WTC11 (cell line): ENCODE data around the gene DAW1. TPM values are rescaled to one million over a fixed set of nuclear protein-coding genes. Genes with fewer than 3 reads are reported as not detected.
"Not testable (repeated sequence)": the region's sequence is repeated elsewhere in the genome, so short reads cannot be mapped to it uniquely, and the experiment has no call there.

ENCODE experiments used
- ATAC-seq: fragments of 200-7000 bp; cut with Tn5 transposase; 2 replicates; pipeline ENCODE4 v1.10.0; 2021; ENCODE audit warnings: mild to moderate bottlenecking, moderate library complexity
- CTCF ChIA-PET: fragments of 300-600 bp; sonication (Branson Sonifier 250); formaldehyde crosslinking; loops from one replicate; lab custom pipeline; 2021; ENCODE audit warnings: antibody characterized with exemption; lab: Charles Lee
- POLR2A ChIA-PET: fragments of 350-600 bp; sonication (Branson Sonifier 250); formaldehyde crosslinking; loops from one replicate; lab custom pipeline; 2021; ENCODE audit warnings: antibody characterized with exemption; lab: Charles Lee
- DNase-seq: peaks from one replicate; pipeline ENCODE4 v3.0.0; 2021; ENCODE audit warnings: low spot score
- H3K27ac Mint-ChIP-seq: 2 replicates; pipeline ENCODE4 v1.8.0; 2021; ENCODE audit warnings: mixed read lengths
- H3K27me3 Mint-ChIP-seq: 2 replicates; pipeline ENCODE4 v1.8.0; 2021; ENCODE audit warnings: low read depth, mild to moderate bottlenecking, moderate library complexity, mixed read lengths
- H3K36me3 Mint-ChIP-seq: 2 replicates; pipeline ENCODE4 v1.8.0; 2021; ENCODE audit warnings: mixed read lengths
- H3K4me1 Mint-ChIP-seq: 2 replicates; pipeline ENCODE4 v1.8.0; 2022; ENCODE audit warnings: mixed read lengths
- H3K4me3 Mint-ChIP-seq: 2 replicates; pipeline ENCODE4 v1.8.0; 2021; ENCODE audit warnings: mild to moderate bottlenecking, moderate library complexity, mixed read lengths
- H3K9me3 Mint-ChIP-seq: 2 replicates; pipeline ENCODE4 v1.8.0; 2021; ENCODE audit warnings: mixed read lengths
- ATF6 ChIP-seq: sonication (generic); formaldehyde crosslinking; IDR thresholded peaks from 2 replicates; pipeline ENCODE4 v1.8.1; 2023; ENCODE audit warnings: mild to moderate bottlenecking, missing genetic modification reagents
- CTCF ChIP-seq: fragments of 200-600 bp; IDR thresholded peaks from 2 replicates; pipeline ENCODE4 v1.8.0; 2022; ENCODE audit warnings: antibody characterized with exemption
- E2F1 ChIP-seq: sonication (generic); formaldehyde crosslinking; IDR thresholded peaks from 2 replicates; pipeline ENCODE4 v1.8.0; 2022; ENCODE audit warnings: mild to moderate bottlenecking, missing genetic modification reagents
- ELF4 ChIP-seq: sonication (generic); formaldehyde crosslinking; IDR thresholded peaks from 2 replicates; pipeline ENCODE4 v1.8.1; 2022; ENCODE audit warnings: low read depth, mild to moderate bottlenecking, moderate library complexity, missing genetic modification reagents
- EMX1 ChIP-seq: fragments of 250-450 bp; sonication (Bioruptor Pico); IDR thresholded peaks from 2 replicates; pipeline ENCODE4 v1.8.0; 2021; ENCODE audit warnings: mild to moderate bottlenecking
- GABPB1 ChIP-seq: sonication (generic); formaldehyde crosslinking; IDR thresholded peaks from 2 replicates; pipeline ENCODE4 v1.8.1; 2023; ENCODE audit warnings: mild to moderate bottlenecking, missing genetic modification reagents
- JUN ChIP-seq: sonication (generic); formaldehyde crosslinking; IDR thresholded peaks from 2 replicates; pipeline ENCODE4 v1.8.0; 2023; ENCODE audit warnings: mild to moderate bottlenecking, missing genetic modification reagents
- KAT7 ChIP-seq: sonication (generic); formaldehyde crosslinking; IDR thresholded peaks from 2 replicates; pipeline ENCODE4 v1.8.1; 2023; ENCODE audit warnings: missing genetic modification reagents, mild to moderate bottlenecking, borderline replicate concordance
- SP1 ChIP-seq: sonication (generic); formaldehyde crosslinking; conservative IDR thresholded peaks from 2 replicates; pipeline ENCODE4 v1.8.1; 2022; ENCODE audit warnings: missing genetic modification reagents
- TEAD1 ChIP-seq: sonication (generic); formaldehyde crosslinking; IDR thresholded peaks from 2 replicates; pipeline ENCODE4 v1.8.0; 2022; ENCODE audit warnings: mild to moderate bottlenecking, missing genetic modification reagents
- ZBTB43 ChIP-seq: sonication (generic); formaldehyde crosslinking; IDR thresholded peaks from 2 replicates; pipeline ENCODE4 v1.8.1; 2023; ENCODE audit warnings: mild to moderate bottlenecking, missing genetic modification reagents
- ZNF219 ChIP-seq: sonication (generic); formaldehyde crosslinking; IDR thresholded peaks from 2 replicates; pipeline ENCODE4 v1.8.0; 2023; ENCODE audit warnings: missing genetic modification reagents, mild to moderate bottlenecking, borderline replicate concordance
- ZNF416 ChIP-seq: fragments of 250-450 bp; sonication (Bioruptor Pico); IDR thresholded peaks from 2 replicates; pipeline ENCODE4 v1.9.0; 2021; ENCODE audit warnings: mild to moderate bottlenecking, inconsistent platforms
- total RNA-seq: library from RNA; stranded (reverse); gene quantifications from 3 replicates; pipeline ENCODE4 v1.2.3, GENCODE V29; 2021
- TF ChIP-seq, protein P1 (sequence below): sonication (generic); formaldehyde crosslinking; IDR thresholded peaks from 2 replicates; pipeline ENCODE4 v1.8.0; 2022; ENCODE audit warnings: mild to moderate bottlenecking, missing genetic modification reagents
- TF ChIP-seq, protein P2 (sequence below): fragments of 250-450 bp; sonication (Bioruptor Pico); IDR thresholded peaks from 2 replicates; pipeline ENCODE4 v1.8.0; 2021; ENCODE audit warnings: mild to moderate bottlenecking

The DAW1 gene
- total RNA-seq, 1 experiment from 2014 or later, result 0.61 TPM

GRCh38 chr2:227933884-227934283, 62.5 kb downstream of the DAW1 start (continued):
- TF ChIP-seq, protein P1, sequence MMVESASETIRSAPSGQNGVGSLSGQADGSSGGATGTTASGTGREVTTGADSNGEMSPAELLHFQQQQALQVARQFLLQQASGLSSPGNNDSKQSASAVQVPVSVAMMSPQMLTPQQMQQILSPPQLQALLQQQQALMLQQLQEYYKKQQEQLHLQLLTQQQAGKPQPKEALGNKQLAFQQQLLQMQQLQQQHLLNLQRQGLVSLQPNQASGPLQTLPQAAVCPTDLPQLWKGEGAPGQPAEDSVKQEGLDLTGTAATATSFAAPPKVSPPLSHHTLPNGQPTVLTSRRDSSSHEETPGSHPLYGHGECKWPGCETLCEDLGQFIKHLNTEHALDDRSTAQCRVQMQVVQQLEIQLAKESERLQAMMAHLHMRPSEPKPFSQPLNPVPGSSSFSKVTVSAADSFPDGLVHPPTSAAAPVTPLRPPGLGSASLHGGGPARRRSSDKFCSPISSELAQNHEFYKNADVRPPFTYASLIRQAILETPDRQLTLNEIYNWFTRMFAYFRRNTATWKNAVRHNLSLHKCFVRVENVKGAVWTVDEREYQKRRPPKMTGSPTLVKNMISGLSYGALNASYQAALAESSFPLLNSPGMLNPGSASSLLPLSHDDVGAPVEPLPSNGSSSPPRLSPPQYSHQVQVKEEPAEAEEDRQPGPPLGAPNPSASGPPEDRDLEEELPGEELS (CRISPR knock-in tag), result no peak

GRCh38 chr2:227936249-227936648, 64.8 kb downstream of the DAW1 start:
- POLR2A ChIA-PET, H3K4me3 Mint-ChIP-seq, H3K27ac Mint-ChIP-seq, ATAC-seq, H3K27me3 Mint-ChIP-seq, DNase-seq, CTCF ChIA-PET, H3K9me3 Mint-ChIP-seq, H3K36me3 Mint-ChIP-seq: not testable (repeated sequence)
- H3K4me1 Mint-ChIP-seq, result peaks cover 17% of the 10 kb centered on the region

DNA sequence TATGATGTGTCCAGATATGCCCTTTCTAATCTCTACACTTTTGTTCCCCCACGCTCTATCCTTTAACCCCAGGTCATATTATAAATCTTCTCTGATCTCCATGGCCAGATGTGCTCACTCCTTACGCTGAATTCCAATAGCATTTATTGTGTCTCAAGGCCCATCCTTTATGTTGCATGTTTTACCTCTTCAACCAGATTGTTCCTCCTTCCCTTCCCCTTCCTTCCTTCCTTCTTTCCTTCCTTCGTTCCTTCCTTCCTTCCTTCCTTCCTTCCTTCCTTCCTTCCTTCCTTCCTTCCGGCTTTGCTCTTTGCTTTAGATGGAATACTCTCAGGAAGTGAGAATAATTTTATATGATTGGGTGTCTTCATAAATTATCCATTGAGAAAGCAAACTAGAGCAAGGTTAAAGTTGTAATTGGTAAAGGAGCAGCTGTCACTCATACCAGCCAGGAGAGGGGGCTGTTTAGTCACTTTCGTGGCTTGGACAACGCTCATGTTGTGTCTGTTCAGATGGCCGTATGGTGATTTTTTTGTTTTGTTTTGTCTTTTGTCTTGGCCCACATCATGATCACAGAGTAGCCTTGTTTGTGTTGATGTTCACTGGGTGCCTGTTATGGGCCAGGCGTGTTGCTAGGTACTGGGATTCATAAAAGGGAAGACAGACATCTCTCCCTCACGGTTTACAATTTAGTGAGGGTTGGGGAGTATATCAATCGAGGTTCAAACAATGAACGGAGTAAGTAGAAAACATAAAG, 68.0 kb downstream of the DAW1 start:
- DNase-seq (peak; percentile 34), ATAC-seq (peak; percentile 94)
- CTCF ChIA-PET, result interaction anchor here (0.6 to 2.8 kb wide), 7 partner anchors 49 to 318 kb away, joined by 3 to 12 read pairs (median 3); no protein-coding TSS in a partner anchor
- no peak overlapping the region for H3K4me3 Mint-ChIP-seq
- peaks cover 11% of the 10 kb centered on the region for H3K4me1 Mint-ChIP-seq
- no peaks in the 10 kb centered on the region for H3K36me3 Mint-ChIP-seq
- TF ChIP-seq, protein P1 (CRISPR knock-in tag), result no peak
- no peak for TF ChIP-seq ZNF416
- no peak for TF ChIP-seq E2F1 (CRISPR knock-in tag)
- TF ChIP-seq SP1 (CRISPR knock-in tag), result no peak
- peak; percentile 78; the same call in 1 of the 2 replicates for TF ChIP-seq TEAD1
- peak; percentile 51 for TF ChIP-seq CTCF
- no peak for TF ChIP-seq EMX1
- no peak for TF ChIP-seq ZNF219
- H3K9me3 Mint-ChIP-seq, result peaks cover 6% of the 10 kb centered on the region; the same call in 1 of the 2 replicates
- H3K27me3 Mint-ChIP-seq, result no peaks in the 10 kb centered on the region; the same call in 1 of the 2 replicates
- POLR2A ChIA-PET, result no interaction called here
- H3K27ac Mint-ChIP-seq, result no peak overlapping the region

DNA sequence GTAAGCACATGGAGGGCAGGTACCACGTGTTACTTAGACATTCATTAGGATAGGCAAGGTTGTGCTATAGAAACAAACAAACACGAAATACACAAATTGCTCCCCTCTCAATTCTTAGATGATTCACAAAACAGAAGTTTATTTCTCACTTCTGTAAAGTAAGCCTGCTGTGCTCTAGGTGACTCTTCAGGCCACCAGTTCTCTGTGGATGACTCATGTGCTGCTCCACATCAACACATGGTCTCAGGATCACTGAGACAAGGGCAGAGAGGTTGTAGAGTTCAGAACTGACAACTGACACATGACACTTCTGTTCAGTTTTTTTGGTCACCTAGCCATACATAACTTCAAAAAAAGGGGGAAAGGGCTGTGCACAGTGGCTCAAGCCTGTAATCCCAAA, 70.6 kb downstream of the DAW1 start:
- Mint-ChIP-seq H3K9me3 (peaks cover 4% of the 10 kb centered on the region), H3K4me3 (no peak overlapping the region), H3K36me3 (no peaks in the 10 kb centered on the region; the same call in 1 of the 2 replicates), H3K27ac (no peak overlapping the region), H3K27me3 (no peaks in the 10 kb centered on the region; the same call in 1 of the 2 replicates), H3K4me1 (peaks cover 11% of the 10 kb centered on the region)
- ATAC-seq (no peak), DNase-seq (no peak)
- ChIA-PET POLR2A (no interaction called here), CTCF (no interaction called here)
- no peak for TF ChIP-seq ZBTB43 (CRISPR knock-in tag)
- TF ChIP-seq ATF6 (CRISPR knock-in tag), result no peak
- TF ChIP-seq, protein P2, sequence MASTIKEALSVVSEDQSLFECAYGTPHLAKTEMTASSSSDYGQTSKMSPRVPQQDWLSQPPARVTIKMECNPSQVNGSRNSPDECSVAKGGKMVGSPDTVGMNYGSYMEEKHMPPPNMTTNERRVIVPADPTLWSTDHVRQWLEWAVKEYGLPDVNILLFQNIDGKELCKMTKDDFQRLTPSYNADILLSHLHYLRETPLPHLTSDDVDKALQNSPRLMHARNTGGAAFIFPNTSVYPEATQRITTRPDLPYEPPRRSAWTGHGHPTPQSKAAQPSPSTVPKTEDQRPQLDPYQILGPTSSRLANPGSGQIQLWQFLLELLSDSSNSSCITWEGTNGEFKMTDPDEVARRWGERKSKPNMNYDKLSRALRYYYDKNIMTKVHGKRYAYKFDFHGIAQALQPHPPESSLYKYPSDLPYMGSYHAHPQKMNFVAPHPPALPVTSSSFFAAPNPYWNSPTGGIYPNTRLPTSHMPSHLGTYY (CRISPR knock-in tag), result no peak
- TF ChIP-seq, protein P1 (CRISPR knock-in tag), result no peak
- TF ChIP-seq ELF4 (CRISPR knock-in tag), result no peak
- no peak for TF ChIP-seq KAT7
- TF ChIP-seq JUN (CRISPR knock-in tag), result no peak
- TF ChIP-seq GABPB1, result no peak
